GM21576 (cell line): ENCODE results near the gene DPP6.

Experiments used
- ATAC-seq: cut with Tn5 transposase; IDR thresholded peaks from one replicate; pipeline ENCODE4 v1.9.1; 2021; ENCODE audit warnings: mild to moderate bottlenecking, moderate library complexity; ENCODE audit not compliant: unreplicated experiment

Gene DPP6

GRCh38 chr7:154746571-154747360 lies 694.6 kb downstream of the DPP6 start:
- ATAC-seq = no peak

GRCh38 chr7:154748089-154748786 lies 696.0 kb downstream of the DPP6 start:
- ATAC-seq = no peak

DNA sequence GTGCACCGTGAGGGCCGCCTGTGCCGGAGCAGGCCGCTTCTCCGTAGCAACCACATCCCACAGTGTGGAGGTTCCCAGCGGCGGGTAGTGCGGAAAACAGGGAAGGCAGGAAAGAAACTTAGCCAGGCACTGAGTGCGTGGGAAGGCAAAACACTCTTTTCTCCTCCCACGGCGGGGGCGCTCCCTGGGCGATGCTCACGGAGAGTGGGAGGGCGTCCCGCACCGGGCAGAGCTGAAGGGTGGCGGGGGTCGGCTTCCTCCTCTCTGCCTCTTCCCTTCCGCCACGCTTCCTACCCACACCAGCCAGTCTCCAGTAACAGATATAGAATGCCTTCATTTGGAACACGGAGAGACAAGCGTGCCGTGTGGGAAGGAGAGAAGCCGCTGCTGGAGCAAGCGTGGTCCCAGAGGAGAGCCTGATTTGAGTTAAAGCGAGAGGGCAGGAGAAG lies 698.2 kb downstream of the DPP6 start:
- ATAC-seq = no peak

GRCh38 chr7:154753226-154753625 lies 701.0 kb downstream of the DPP6 start:
- ATAC-seq = no peak

GRCh38 chr7:154757756-154758155 lies 705.6 kb downstream of the DPP6 start:
- no peak for ATAC-seq

DNA sequence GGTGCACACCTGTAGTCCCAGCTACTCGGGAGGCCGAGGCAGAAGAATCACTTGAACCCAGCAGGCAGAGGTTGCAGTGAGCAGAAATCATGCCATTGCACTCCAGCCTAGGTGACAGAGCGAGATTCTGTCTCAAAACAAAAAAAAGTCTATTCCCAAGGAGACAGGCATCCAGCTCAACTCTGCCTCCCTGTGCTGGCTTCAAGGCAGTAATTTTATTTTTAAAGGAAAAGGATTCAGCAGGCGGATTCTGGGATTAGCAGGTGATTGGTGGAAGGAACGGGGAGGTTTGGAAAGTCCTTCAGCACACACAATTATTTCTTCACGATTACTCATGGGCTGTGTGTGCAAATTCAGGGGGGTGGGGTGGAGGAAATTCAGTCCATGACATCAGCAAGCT lies 707.8 kb downstream of the DPP6 start:
- ATAC-seq = no peak

DNA sequence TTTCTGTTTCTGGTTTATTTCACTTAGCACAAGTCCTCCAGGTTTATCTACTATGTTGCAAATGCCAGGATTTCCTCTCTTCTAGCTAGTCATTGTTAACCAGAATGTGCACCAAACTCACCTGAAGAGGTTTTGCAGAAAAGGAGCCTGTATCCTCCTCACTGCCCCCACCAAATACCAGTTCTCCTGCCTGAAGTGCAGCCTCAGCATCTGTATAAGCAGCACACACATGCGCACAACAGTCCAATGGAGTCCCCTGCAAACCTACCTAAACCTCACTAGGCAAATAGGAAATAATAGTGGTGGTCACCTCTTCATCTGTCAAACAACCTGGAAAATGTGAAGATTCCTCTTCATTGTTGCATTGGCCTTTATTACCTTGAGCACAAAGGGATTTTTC lies 712.9 kb downstream of the DPP6 start:
- no peak for ATAC-seq

GRCh38 chr7:154767142-154767541 lies 714.9 kb downstream of the DPP6 start:
- no peak for ATAC-seq

- ATAC-seq = no peak
Observed at GRCh38 chr7:154767821-154768415, 715.7 kb downstream of the DPP6 start.

DNA sequence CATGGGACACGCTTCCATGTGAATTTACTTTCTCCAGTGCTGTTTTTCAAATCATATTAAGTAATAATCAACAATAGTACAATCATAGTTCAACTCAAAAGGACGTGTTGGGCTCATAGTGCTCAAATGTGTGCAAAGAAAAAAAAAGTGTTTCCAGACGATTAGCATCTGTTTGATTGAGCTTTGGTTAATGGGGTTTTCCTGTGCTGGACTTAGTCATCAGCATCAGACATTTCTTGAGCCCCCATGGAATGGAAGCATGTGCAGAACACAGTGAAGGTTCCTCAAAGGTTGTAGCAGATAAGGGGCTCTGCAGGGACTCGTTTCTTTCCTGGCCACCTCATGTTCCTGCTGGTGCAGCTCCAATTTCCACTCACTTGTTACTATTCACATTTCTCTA lies 716.8 kb downstream of the DPP6 start:
- no peak for ATAC-seq

DNA sequence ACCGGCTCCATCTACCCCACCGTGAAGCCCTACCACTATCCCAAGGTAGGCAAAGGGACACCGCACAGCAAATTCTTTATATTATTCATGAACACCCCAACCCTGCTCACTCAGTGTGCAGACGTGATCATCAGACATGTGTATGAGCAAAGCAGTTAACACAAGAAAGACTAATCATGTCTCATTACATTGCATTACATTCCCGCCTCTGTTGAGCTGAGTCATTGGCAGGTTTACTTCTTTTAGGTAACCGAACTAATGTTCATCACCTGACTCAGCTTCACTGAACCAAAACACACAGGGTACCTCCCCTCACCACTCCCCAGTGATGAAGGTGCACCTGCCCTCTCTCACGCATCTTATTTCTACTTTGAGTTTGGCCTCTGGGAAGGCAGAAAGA lies 717.3 kb downstream of the DPP6 start:
- no peak for ATAC-seq

DNA sequence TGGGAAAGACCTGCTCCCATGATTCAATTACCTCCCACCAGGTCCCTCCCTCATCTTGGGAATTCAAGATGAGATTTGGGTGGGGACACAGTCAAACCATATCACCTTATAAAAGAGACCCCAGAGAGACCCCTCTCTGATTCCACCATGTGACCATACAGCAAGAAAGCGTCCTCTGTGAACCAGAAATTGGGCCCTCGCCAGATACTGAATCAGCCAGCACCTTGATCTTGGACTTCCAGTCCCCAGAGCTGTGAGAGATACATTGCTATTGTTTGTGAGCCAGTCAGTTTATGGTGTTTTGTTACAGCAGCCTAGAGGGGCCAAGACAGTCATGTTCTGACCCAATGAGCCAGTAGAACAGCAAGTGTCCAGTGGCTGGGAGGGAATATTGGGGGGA lies 718.2 kb downstream of the DPP6 start:
- no peak for ATAC-seq

DNA sequence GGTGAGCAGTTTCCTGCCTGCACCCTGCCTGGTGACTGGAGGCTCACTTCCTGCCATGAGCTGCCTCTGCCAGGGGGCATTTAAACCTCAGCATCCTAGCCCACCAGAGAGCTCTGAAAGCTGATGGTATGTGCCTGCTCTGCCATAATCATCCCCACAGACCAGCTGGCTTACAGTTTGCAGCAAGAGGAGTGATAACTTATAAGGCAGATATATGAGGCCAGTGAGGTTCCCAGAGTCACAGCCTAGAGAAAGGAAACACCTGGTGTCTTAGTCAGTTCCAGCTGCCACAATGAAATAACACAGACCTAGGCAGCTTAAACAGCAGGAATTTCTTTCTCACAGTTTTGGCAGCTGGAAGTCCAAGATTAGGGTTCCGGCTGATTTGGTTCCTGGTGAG lies 718.8 kb downstream of the DPP6 start:
- ATAC-seq = no peak

- no peak for ATAC-seq
Observed at GRCh38 chr7:154774303-154774969, 722.2 kb downstream of the DPP6 start.

DNA sequence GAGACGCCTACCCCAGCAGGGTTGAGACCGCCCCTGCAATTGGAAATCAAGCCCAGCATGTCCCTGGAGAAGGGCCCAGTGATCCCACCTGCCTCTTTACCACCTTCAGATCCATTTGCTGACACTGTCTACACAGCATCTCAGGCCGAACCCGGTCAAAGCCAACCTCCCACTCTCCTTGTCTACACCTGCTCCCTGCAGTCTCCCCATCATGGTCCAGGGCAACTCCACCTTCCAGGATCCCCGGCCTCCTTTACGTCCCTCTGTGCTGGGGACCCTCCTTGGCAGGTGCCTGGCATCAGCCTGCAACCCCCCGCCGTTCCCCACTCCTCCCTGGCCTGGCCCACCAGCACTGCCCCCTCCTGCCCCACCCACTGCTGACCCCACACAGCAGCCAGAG lies 723.5 kb downstream of the DPP6 start:
- ATAC-seq = no peak

DNA sequence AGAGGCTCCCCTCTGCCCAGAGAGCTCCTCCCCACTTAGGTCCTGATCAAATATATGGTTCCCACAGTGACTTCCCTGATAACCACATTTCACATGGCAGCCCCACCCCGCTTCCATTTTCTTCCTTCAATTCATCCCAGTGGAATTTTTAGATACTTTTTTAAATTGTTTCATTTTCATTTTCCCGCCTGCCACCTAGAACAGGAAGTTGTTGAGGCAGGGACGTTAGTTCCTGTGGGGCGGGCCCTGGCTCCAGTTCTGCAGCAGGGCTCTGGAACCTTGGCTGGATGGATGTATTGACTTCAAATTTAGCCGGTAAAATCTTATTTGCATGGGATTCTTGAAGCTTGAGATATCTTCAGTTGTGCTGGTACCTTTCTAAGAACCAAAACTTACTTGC lies 724.2 kb downstream of the DPP6 start:
- ATAC-seq = no peak

DNA sequence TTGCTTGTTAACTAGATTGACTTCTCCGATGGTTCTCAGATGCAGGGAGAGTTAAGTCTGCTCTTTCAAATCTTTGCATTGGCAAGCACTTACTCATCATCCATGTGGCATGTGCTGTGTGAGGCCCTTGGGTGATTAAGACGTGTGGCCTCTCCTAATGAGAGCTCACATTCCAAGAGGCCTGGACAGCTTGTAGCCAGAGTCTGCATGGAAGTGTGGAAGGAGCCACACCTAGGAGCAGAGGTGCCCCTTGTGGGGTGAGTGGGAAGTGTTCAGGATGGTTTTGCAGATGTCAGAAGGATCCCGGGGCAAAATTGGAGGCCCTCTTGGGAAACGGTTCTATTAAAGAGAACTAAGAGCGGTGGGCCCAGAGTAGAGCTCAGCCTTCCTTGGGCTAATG lies 724.8 kb downstream of the DPP6 start:
- no peak for ATAC-seq

GRCh38 chr7:154777489-154777888 lies 725.3 kb downstream of the DPP6 start:
- no peak for ATAC-seq

- no peak for ATAC-seq
Observed at GRCh38 chr7:154777908-154778307, 725.7 kb downstream of the DPP6 start.

DNA sequence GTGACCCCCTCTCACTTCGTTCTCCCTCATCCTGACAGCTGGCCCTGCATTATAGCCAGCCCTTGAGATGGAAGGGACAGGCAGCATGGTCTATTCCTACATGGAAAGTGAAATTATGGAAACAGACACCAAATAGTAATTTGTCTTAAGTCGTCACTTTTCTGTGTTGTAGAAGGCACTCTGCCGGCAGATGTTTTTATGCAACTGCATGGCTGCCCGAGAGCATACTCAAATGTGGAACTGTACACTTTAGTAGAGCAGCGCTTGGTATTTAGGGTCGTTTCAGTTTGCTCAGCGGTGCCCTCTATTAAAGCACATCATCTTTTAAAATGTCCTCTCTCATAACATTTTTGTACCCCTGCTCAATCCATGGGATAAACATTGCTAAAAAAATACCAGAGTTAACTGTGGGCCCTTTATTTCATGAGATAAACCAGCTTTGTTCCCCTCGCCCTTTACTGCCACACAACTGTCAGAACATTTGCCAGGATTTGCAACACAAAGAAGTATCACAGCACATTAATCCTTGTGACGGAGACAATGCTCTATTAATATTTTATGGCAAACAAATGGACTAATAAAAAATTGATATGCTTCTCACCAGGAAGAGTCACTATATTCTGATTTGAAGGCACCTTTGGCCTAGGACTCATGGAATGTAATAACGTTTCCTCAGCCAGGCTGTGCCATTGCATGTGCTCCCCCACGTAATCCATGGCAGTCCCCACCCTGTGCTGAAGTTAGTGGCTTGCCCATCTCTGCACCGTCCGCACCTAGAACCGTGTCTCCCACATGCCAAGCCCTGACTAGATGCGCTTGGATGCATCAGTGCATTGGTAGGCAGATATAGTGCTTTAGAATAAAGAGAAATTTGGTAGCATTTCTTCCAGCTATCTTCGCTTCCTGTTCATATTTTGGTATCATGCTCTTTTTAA lies 729.4 kb downstream of the DPP6 start:
- no peak for ATAC-seq
